HFF-Myc (cell line): ENCODE measurements around the gene LHX4.

Experiments used
- DNase-seq: peaks from one replicate; pipeline ENCODE4 v3.0.0-alpha.2; 2011; ENCODE audit warnings: low read depth; ENCODE audit errors: extremely low read depth
- H3K4me3 ChIP-seq: replicated peaks from 2 replicates; pipeline ENCODE4 v1.5.1; 2011; ENCODE audit warnings: low read depth, mild to moderate bottlenecking, control low read depth, low read length
- CTCF ChIP-seq: IDR thresholded peaks from 2 replicates; pipeline ENCODE4 v1.5.1; 2012; ENCODE audit warnings: mild to moderate bottlenecking, low read depth, low read length, control low read depth; ENCODE audit errors: missing control alignments

LHX4 gene

DNA sequence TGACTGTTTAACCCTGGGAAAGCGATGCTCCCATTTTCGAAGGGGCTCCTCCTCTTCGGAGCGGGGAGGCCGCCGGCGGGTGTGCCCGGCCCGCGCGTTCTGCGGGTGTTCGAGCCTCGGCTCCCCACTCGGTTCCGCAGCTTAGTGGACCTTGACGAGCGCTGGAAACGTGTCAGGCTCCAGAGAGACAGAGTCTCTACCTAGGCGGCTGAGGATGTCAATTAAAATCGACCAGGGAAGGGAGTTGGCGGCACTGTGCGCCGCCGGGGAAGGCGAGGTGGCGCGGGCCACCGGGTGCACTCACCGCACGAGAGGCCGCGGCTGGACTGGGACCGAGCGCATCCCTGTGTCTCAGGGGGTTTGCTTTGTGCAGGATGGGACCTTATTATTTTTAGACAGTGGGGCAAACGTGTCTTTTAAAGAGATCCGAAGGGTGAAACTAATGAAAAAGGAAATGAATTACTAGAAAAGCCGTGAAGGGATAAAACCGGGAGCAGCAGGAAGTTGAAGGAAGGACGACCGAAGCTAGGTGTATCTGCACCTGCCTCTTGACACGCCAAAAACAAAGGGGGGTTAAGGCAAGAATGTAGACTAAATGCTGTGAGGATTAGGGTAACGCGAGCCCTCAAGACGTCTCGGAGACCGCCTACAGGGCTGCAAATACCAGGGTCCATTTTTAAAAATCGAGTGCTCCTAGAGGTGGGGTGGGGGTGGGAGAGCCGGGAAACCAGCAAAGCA, 5.6 kb downstream of the LHX4 start:
- no peak for TF ChIP-seq CTCF
- no peak overlapping the region for H3K4me3 ChIP-seq
- no peak for DNase-seq

DNA sequence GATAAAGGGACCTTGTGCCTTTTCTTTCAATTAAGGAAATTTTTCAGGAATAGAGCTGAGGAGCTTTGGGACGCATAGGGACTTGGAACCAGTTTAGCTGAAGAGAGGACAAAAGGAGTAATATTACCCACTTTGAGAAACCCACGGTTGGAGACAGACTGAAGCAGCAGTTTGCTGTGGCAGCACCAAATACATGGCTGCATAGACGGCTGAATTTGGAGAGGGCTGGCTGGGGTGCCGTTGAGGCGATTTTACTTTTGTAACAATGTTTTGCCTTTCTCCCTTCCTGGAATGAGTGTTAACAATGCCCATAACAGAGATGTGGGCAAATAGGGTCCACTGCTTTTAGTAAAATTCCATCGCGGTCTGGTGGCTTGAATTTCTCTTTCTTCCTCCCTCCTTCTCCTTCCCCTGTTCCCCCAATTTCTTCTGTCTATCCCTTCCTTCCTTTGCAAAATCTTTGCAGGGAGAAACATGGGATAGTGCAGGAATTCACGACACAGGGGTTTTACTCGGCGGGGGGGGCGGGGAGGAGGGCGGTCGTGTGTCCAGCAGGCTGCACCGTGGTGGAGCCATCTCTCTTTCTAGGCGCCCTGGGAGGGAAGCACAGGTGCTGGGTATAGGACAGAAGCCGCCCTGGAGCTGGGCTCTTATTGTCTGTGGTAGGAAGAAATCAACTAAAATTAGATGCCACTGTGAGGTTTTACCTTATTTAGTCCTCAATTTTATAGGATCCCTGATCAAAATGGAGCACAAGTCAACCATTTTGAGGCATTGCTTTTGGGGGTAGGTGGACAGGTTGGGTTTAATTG, 6.8 kb downstream of the LHX4 start:
- no peak overlapping the region for H3K4me3 ChIP-seq
- DNase-seq, result no peak
- no peak for TF ChIP-seq CTCF

- no peak for DNase-seq
- no peak overlapping the region for H3K4me3 ChIP-seq
- no peak for TF ChIP-seq CTCF
Observed at GRCh38 chr1:180237869-180238476, 7.9 kb downstream of the LHX4 start.

DNA sequence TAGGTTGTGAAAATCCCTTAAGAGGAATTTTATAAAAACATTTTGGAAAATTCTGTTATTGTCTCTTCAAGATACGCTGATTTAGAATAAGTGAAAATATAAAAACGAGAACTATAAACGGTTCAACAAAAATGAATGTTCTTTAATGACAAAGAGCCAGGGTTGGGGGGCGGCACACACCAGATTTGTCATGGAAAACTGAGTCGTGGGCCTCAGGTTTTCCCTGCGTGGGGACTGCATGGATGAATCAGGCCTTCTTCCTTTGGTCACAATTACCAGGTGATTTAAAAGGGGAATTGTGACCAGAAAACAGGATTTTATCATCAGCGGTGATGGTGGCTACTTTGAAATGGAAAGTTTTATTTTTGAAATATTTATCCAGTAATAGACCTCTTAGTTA, 8.6 kb downstream of the LHX4 start:
- no peak for DNase-seq
- no peak for TF ChIP-seq CTCF
- H3K4me3 ChIP-seq, result no peak overlapping the region

DNA sequence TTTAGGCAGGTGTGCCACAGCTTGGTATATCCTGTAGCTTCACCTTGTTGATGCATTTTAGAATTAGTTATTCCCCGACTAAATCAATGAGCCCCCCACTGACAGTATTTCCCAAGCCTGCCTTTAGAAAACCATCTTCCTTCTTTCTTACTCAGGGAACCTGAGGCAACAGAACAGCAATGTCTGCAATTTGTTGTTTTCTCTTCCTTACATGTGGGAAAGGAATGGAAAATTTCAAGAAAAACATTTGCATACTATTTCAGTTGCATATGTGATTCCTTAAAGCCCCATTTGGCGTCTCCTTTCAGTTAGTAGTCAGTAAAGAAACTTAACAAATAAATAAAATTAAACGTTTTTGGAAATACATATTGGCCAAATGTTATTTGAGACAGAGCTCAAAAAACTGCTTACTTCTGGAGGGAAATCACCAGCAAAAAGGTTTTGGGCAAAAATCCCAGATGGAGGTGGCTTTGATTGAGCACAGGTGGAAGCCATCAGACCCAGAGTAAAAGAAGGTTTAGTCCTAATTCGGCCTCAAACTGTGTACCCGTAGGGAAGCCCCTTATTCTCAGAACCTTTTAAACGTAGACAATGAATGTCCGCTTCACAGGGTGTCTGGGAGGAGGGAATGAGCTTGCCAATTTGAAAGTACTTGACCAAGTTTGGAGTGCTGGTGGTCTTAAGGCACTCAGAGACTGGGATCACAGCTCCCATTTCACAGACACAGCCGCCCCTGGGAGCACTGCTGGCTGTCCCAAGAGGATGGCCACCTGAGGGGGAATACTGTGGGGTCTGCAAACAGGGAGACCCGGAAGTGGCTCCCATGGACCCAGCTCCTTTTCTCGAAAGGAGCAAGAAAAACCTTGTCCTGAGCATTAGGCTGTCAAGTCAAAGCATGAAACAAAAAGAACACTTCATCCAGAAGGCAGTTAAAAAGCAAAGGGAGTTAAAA, 9.4 kb downstream of the LHX4 start:
- no peak overlapping the region for H3K4me3 ChIP-seq
- DNase-seq, result no peak
- no peak for TF ChIP-seq CTCF
